HL-60 (cell line): ENCODE results near the gene SLC12A6.
"Not testable (repeated sequence)": the region's sequence is repeated elsewhere in the genome, so short reads cannot be mapped to it uniquely, and the experiment has no call there.

Source experiments
- DNase-seq, 2 experiments: peaks; one replicate each; pipeline ENCODE4 v3.0.0-alpha.2; 2010 to 2020; ENCODE audit warnings: low read depth in 1 of 2, low spot score in 1 of 2
- H3K27ac ChIP-seq: fragments of 250-450 bp; sonication (Bioruptor Pico); replicated peaks from 2 replicates; pipeline ENCODE4 v1.5.1; 2020; ENCODE audit warnings: mild to moderate bottlenecking, moderate library complexity
- H3K27me3 ChIP-seq: fragments of 250-450 bp; sonication (Bioruptor Pico); 2 replicates; pipeline ENCODE4 v1.5.1; 2021; ENCODE audit warnings: mild to moderate bottlenecking, moderate library complexity; ENCODE audit not compliant: insufficient read depth, poor library complexity, severe bottlenecking
- H3K4me3 ChIP-seq: replicated peaks from 2 replicates; pipeline ENCODE4 v1.5.1; 2011; ENCODE audit warnings: mild to moderate bottlenecking, control low read depth, low read length; ENCODE audit not compliant: insufficient read depth
- CTCF ChIP-seq: IDR thresholded peaks from one replicate; pipeline ENCODE4 v1.5.1; 2011; ENCODE audit warnings: low read length, control low read depth, inconsistent platforms; ENCODE audit not compliant: insufficient read depth
- GABPA ChIP-seq: IDR thresholded peaks from 2 replicates; pipeline ENCODE4 v1.6.1; 2012; ENCODE audit warnings: low read depth
- POLR2AphosphoS5 ChIP-seq: IDR thresholded peaks from 2 replicates; pipeline ENCODE4 v1.6.1; 2012; ENCODE audit warnings: low read depth
- REST ChIP-seq: IDR thresholded peaks from 2 replicates; pipeline ENCODE4 v1.6.1; 2012; ENCODE audit warnings: low read depth; ENCODE audit not compliant: insufficient replicate concordance
- SPI1 ChIP-seq: IDR thresholded peaks from 2 replicates; pipeline ENCODE4 v1.6.1; 2012; ENCODE audit warnings: low read depth, mild to moderate bottlenecking, borderline replicate concordance

Gene SLC12A6

GRCh38 chr15:34342737-34343575 is 5.4 kb upstream of the SLC12A6 start, which contains the start of the genes NOP10 and NUTM1:
Gene NOP10, minus strand, starts transcription at chr15:34343136. Its CDS starts 63 bp downstream, at chr15:34343073.
Gene NUTM1, plus strand, starts transcription at chr15:34343315. Its CDS starts 382 bp downstream, at chr15:34343697.
- Histone ChIP-seq H3K27ac (peak within 1 kb of the TSS; percentile 85), H3K27me3 (no peaks in the 10 kb centered on the region), H3K4me3 (peak within 1 kb of the TSS; percentile 88)
- DNase-seq: peak; percentile 90 to 95
- TF ChIP-seq POLR2AphosphoS5: peak; percentile 83
- no peak for TF ChIP-seq REST
- peak; percentile 87 for TF ChIP-seq GABPA
- TF ChIP-seq SPI1: peak; percentile 37; the same call in 1 of the 2 replicates
- TF ChIP-seq CTCF: peak; percentile 88

DNA sequence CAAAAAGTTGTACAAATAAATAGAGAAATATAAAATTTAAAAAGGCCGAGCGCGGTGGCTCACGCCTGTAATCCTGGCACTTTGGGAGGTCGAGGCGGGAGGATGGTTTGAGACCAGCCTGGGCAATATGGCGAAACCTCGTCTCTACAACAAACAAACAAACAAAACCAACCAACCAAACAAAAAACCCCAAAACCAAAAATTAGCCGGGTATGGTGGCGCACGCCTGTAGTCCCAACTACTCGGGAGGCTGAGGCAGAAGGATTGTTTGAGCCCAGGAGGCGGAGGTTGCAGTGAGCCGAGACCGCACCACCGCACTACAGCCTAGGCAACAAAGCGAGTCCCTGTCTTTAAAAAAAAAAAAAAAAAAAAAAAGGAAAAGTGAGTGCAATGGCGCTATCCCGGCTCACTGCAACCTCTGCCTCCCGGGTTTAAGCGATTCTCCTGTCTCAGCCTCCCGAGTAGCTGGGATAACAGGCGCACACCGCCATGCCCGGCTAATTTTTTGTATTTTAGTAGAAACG is 4.7 kb upstream of the SLC12A6 start:
- not testable (repeated sequence) for DNase-seq
- peak overlapping the region; percentile 88 for H3K4me3 ChIP-seq
- H3K27ac ChIP-seq: peak overlapping the region; percentile 85

DNA sequence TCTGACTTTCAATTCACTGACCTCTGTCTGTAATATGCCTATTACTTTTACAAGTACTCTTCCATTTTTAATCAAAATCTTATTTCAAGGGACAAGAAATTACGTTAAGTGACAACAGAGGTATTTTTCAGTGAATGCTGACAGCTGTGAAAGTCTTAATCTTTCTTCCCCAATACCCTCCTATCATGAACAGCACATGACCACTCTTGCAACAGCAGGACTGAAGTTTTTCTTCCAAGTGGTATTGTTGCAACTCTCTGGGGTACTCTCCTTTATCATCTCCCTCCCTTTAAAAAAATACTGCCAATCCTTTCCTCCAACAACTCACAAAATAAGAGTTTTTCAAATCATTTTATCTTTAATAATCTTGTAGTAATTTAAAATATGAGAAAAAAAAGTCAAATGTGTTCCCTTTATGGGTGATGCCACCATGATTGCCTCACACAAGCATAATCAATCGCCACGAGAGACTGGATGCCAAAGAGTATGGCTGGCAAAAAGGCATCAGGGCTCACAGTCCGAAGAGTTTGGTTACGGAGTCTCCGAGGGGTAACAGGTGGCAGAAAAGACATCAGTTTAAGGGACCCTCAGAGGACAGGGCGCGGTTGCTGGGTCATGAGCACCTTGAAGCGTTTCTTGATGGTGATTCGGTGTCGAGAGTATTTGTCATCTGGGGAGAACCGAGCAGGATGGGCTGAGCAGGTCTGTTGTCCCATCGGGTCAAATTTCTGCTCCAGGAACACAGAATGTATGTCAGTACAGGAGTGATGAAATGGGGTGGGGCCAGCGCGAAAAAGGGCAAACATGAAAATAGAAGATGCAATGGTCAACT is 4.0 kb upstream of the SLC12A6 start:
- TF ChIP-seq POLR2AphosphoS5: no peak
- TF ChIP-seq REST: no peak
- Histone ChIP-seq H3K4me3 (peak overlapping the region; percentile 88), H3K27me3 (no peaks in the 10 kb centered on the region), H3K27ac (peak overlapping the region; percentile 85)
- peak in 1 of 2 experiments; percentile 39 for DNase-seq

More for the DNA sequence above, 4.7 kb upstream of the SLC12A6 start:
- not testable (repeated sequence) for H3K27me3 ChIP-seq

- no peak overlapping the region for H3K27ac ChIP-seq
- H3K27me3 ChIP-seq: no peaks in the 10 kb centered on the region
- H3K4me3 ChIP-seq: no peak overlapping the region
- DNase-seq: no peak
- TF ChIP-seq REST (no peak), CTCF (no peak), SPI1 (no peak), POLR2AphosphoS5 (no peak), GABPA (no peak)
Observed at GRCh38 chr15:34339946-34340345, 2.4 kb upstream of the SLC12A6 start.
